ENCODE measurements around the gene IGF2R.
A peak's percentile ranks its signal among the peaks of the same experiment; 100 is the strongest.
"Not testable (repeated sequence)": the region's sequence is repeated elsewhere in the genome, so short reads cannot be mapped to it uniquely, and the experiment has no call there.

The IGF2R gene

GRCh38 chr6:159997498-159998101 lies 28.7 kb downstream of the IGF2R start:
- DNase-seq, result no peak

- DNase-seq, result no peak
Observed at GRCh38 chr6:159998538-159998937, 29.7 kb downstream of the IGF2R start.

GRCh38 chr6:159999240-159999671 lies 30.4 kb downstream of the IGF2R start:
- DNase-seq, result no peak

GRCh38 chr6:160000280-160000704 lies 31.4 kb downstream of the IGF2R start:
- DNase-seq, result no peak

- DNase-seq, result not testable (repeated sequence)
Observed at GRCh38 chr6:160000893-160001427, 32.1 kb downstream of the IGF2R start.

GRCh38 chr6:160002882-160003281 lies 34.0 kb downstream of the IGF2R start:
- DNase-seq, result no peak

GRCh38 chr6:160004018-160004417 lies 35.1 kb downstream of the IGF2R start:
- DNase-seq, result no peak

- DNase-seq, result no peak
Observed at GRCh38 chr6:160004419-160005175, 35.7 kb downstream of the IGF2R start.

- DNase-seq, result no peak
Observed at GRCh38 chr6:160005211-160005610, 36.3 kb downstream of the IGF2R start.

GRCh38 chr6:160005861-160006540 lies 37.1 kb downstream of the IGF2R start:
- no peak for DNase-seq

GRCh38 chr6:160007145-160007544 lies 38.3 kb downstream of the IGF2R start:
- DNase-seq, result no peak

- DNase-seq, result no peak
Observed at GRCh38 chr6:160007611-160008010, 38.7 kb downstream of the IGF2R start.

GRCh38 chr6:160010067-160010466 lies 41.2 kb downstream of the IGF2R start:
- DNase-seq, result no peak

GRCh38 chr6:160013987-160014868 lies 45.3 kb downstream of the IGF2R start:
- no peak for DNase-seq

- no peak for DNase-seq
Observed at GRCh38 chr6:160014869-160015182, 45.9 kb downstream of the IGF2R start.

- peak; percentile 29 to 48 for DNase-seq
Observed at GRCh38 chr6:160015778-160016684, 47.1 kb downstream of the IGF2R start.

GRCh38 chr6:160022101-160022500 lies 53.2 kb downstream of the IGF2R start:
- no peak for DNase-seq

GRCh38 chr6:160022793-160023192 lies 53.9 kb downstream of the IGF2R start:
- no peak for DNase-seq

- DNase-seq, result no peak
Observed at GRCh38 chr6:160024152-160024551, 55.3 kb downstream of the IGF2R start.

- no peak for DNase-seq
Observed at GRCh38 chr6:160027076-160027475, 58.2 kb downstream of the IGF2R start.

GRCh38 chr6:160027931-160028330 lies 59.0 kb downstream of the IGF2R start:
- no peak for DNase-seq

Data from activated CD4-positive, alpha-beta T cell treated with anti-CD3 and anti-CD28 coated beads, Interleukin-2, amount 50 U/mL, for 48 hours (primary cell).